GM23248 (cell line): ENCODE data around the gene VWA5B1.

ENCODE experiments used
- EZH2 ChIP-seq: fragments of 200-600 bp; sonication (generic); IDR thresholded peaks from 2 replicates; pipeline ENCODE4 v1.6.1; 2018; ENCODE audit warnings: antibody characterized with exemption, mild to moderate bottlenecking; ENCODE audit not compliant: insufficient read depth, poor library complexity, severe bottlenecking
- EZH2phosphoT487 ChIP-seq: fragments of 200-600 bp; sonication (generic); IDR thresholded peaks from 2 replicates; pipeline ENCODE4 v1.6.1; 2018; ENCODE audit warnings: antibody characterized with exemption, moderate library complexity, mild to moderate bottlenecking, low read depth; ENCODE audit not compliant: insufficient read depth

GRCh38 chr1:20348326-20348915, 57.7 kb downstream of the VWA5B1 start:
- TF ChIP-seq EZH2phosphoT487 (no peak), EZH2 (no peak)
